GM10266 (cell line): ENCODE results near the gene KATNBL1.
"Not testable (repeated sequence)": the region's sequence is repeated elsewhere in the genome, so short reads cannot be mapped to it uniquely, and the experiment has no call there.

Experiments used
- DNase-seq: peaks from one replicate; pipeline ENCODE4 v3.0.0; 2012; ENCODE audit errors: extremely low spot score
- TF ChIP-seq, protein P1 (sequence below): IDR thresholded peaks from 2 replicates; pipeline ENCODE4 v1.5.1; 2012; ENCODE audit warnings: mild to moderate bottlenecking, low read depth; ENCODE audit not compliant: control insufficient read depth, insufficient read depth; ENCODE audit errors: missing control alignments

The KATNBL1 gene

DNA sequence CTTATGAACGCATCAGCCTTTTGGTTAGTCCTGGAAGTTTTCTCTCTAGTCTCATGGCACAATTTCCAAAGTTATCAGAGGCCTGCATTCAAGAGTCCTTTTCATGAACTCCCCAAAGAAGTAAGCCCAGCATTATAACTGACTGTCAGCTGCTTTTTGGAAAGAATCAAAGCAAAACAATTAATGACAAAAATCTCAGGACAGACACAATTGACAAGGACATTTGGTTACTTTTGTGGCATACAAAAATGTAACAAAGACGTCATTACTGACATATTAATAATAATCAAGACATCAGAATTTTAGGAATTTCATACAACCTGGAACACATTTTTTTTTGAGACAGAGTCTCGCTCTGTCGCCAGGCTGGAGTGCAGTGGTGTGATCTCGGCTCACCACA, 21.2 kb downstream of the KATNBL1 start:
- TF ChIP-seq, protein P1, sequence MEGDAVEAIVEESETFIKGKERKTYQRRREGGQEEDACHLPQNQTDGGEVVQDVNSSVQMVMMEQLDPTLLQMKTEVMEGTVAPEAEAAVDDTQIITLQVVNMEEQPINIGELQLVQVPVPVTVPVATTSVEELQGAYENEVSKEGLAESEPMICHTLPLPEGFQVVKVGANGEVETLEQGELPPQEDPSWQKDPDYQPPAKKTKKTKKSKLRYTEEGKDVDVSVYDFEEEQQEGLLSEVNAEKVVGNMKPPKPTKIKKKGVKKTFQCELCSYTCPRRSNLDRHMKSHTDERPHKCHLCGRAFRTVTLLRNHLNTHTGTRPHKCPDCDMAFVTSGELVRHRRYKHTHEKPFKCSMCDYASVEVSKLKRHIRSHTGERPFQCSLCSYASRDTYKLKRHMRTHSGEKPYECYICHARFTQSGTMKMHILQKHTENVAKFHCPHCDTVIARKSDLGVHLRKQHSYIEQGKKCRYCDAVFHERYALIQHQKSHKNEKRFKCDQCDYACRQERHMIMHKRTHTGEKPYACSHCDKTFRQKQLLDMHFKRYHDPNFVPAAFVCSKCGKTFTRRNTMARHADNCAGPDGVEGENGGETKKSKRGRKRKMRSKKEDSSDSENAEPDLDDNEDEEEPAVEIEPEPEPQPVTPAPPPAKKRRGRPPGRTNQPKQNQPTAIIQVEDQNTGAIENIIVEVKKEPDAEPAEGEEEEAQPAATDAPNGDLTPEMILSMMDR: no peak

DNA sequence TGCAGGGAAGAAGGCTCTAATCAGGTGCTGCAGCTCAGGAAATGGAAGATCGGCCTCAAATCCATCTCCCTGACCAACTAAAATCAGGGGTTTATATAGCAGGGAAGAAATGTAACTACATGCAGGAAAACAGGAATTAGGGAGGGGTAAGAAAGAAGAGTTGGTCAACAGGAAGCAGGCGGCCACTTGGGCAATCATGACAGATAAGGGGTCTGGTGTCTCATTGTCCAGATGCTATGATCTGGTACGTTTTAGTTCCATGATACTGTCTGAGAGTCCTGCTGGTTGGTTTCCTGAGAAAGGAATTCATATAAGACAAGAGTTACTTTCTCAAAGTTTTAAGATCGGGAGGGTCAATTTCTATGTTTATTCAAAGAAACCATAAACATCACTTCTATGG, 24.2 kb downstream of the KATNBL1 start:
- TF ChIP-seq, protein P1: no peak
- DNase-seq: no peak

More for the DNA sequence above, 21.2 kb downstream of the KATNBL1 start:
- no peak for DNase-seq

DNA sequence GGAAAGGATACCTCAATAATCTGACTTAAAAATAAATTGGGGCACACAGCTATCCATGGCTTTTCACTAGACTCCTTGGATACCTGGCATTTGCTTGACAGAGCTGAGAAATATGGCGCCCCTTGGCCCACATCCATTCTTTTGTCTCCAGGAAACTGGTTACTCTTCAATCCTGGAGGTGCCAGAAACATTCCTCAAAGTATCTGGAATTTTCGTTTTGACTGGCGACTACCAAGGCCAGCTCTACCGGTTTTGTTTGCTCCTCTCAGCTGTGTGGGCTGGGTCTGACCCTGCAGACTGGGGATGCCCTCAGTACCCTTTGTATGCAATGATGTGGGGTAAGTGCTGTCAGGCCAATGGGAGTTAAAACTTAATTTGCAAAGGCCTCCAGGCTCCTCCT, 27.0 kb downstream of the KATNBL1 start:
- no peak for DNase-seq
- TF ChIP-seq, protein P1: no peak

DNA sequence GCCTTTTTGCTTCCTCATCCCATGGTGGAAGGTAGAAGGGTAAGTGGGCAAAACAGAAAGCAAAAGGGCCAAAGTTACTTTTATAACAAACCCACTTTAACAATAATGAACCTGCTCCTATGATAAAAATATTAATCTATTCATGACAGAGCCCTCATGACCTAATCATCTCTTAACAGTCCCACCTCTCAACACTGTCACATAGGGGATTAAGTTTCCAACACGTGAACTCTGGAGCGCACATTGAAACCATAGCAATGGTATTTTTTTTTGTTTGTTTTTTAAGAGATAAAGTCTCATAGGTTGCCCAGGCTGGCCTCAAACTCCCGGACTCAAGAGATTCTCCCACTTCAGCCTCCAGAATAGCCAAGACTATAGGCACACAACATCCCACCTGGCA, 30.7 kb downstream of the KATNBL1 start:
- TF ChIP-seq, protein P1: no peak
- DNase-seq: no peak

DNA sequence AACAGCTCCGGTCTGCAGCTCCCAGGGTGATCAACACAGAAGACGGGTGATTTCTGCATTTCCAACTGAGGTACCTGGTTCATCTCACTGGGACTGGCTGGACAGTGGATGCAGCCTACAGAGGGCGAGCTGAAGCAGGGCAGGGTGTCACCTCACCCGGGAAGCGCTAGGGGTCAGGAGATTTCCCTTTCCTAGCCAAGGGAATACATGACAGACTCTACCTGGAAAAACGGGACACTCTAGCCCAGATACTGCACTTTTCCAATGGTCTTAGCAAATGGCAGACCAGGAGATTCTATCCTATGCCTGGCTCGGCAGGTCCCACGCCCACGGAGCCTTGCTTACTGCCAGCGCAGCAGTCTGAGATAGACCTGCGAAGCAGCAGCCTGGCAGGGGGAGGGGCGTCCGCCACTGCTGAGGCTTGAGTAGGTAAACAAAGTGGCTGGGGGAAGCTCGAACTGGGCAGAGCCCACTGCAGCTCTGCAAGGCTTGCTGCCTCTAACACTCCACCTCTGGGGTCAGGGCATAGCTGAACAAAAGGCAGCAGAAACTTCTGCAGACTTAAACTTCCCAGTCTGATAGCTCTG, 43.8 kb downstream of the KATNBL1 start:
- DNase-seq: not testable (repeated sequence)

DNA sequence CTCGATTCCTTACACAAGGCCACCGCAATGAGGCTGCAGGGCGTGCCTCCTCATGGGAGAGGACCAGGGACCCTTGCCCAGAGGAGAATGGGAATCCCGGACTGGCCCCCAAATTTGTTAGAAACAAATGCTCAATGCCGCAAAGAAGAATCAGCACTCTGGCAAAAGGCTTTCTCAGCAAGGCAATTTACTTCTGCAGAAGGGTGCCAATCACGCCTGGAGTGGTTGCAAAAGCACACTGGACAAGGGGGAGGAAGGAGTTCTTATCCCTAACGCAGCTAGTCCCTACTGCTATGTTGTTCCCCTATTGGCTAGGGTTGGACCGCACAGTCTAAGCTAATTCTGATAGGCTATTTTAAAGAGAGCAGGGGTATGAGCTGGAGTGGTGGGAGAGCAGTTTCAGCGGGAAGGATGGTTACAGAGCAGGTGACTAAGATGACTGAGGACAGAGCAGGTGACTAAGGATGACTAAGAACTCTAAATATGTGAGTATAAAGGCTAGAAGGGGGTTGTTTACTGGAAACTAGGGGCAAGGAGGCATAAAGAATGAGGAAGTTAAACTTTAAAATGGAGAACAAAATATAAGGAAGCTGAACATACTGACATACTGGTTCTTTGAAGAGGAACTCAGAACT, 48.5 kb downstream of the KATNBL1 start:
- TF ChIP-seq, protein P1: no peak
- no peak for DNase-seq

DNA sequence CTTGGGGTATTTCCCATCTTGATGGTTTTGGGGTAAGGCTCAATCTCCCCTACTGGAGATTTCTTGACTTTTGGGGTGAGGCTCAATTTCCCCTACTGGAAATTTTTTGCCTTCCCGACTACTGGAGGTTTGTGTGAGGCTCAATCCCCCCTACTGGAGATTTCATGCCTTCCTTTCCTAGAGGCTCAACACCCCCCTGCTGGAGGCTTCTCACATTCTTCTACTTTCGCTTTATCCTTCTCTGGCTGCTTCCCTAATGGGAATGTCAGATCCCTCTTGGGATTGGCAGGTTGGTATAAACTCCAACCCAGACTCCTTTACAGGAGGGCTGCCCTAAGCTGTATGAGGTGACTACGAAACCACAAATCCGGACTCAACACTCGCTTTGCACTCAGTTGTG, 49.2 kb downstream of the KATNBL1 start:
- TF ChIP-seq, protein P1: no peak
- DNase-seq: no peak
